Kidney tubule cell (primary cell): ENCODE data around the gene S100A12.

ENCODE experiments used
- DNase-seq: peaks from one replicate; pipeline ENCODE4 v3.0.0-alpha.2; 2018; ENCODE audit warnings: low spot score

S100A12 gene

GRCh38 chr1:153367090-153367489 is 8.3 kb downstream of the S100A12 start:
- DNase-seq = no peak

- no peak for DNase-seq
Observed at GRCh38 chr1:153366261-153366660, 9.2 kb downstream of the S100A12 start.

- DNase-seq = no peak
Observed at GRCh38 chr1:153365696-153366095, 9.7 kb downstream of the S100A12 start.

GRCh38 chr1:153364766-153365666 is 10.4 kb downstream of the S100A12 start:
- no peak for DNase-seq

DNA sequence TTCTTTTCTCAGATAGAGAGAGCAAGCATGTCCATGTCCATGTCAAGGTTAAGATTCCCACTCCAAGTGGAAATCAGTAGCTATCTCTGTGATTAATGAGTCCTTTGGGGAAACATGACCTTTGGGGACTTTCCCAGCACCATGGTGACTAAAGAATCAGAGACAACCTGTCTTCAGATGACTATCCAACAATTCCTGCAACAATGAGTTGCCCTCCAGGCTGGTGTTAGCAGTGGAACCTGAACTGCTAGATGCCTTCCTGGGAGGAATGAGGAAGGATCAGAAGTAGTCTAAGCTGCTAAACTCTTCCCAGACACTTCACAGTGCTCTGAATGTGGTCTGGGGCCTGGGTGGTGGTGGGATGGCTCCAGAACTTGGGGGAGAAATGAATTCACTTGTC is 11.3 kb downstream of the S100A12 start:
- peak; percentile 68 for DNase-seq

DNA sequence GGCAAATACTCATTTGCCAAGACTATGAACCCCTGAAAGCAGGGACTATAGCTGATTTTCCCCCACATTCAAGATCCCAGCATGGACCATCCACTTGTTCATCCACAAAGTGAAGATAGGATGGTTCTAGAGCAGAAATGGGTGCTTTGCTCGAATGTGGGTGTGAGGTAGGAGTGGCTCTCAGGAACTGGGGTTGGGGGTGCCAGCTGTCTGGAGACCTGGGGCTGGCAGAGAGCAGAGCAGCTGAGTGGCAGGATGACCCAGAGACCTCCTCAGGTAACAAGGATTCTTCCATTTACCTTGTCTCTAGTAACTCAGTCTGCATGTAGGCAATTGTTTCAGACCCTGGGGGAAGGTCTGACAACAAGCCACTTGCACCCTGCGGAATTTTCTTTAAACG is 11.8 kb downstream of the S100A12 start:
- DNase-seq = no peak

DNA sequence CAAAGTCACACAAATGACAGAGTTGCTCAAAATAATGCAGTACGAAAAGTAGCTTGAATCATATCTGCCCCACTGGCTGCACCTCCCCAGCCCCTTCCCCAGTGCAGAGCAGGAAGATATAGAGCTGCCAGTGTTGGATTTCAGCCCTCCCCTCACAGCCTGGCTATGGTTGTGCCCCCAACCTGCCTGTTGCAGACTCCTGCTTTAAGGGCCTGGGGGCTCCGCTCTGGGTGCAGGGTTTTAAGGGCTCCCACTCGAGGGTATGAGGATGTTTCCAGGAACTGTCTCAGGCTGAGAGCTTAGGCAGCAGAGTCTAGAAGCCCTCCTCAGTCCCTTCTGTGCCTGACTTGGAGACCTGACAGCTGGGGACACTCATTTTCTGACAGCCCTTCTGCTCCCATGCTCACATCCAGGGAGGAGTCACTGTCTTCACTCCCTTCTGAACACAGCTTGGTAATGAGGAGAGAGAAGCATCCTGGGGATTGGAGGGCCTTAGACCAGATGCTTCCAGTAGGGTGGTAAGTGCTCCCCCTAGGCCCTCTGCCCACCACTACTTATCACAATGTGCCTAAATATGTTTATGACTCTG is 13.1 kb downstream of the S100A12 start:
- no peak for DNase-seq

DNA sequence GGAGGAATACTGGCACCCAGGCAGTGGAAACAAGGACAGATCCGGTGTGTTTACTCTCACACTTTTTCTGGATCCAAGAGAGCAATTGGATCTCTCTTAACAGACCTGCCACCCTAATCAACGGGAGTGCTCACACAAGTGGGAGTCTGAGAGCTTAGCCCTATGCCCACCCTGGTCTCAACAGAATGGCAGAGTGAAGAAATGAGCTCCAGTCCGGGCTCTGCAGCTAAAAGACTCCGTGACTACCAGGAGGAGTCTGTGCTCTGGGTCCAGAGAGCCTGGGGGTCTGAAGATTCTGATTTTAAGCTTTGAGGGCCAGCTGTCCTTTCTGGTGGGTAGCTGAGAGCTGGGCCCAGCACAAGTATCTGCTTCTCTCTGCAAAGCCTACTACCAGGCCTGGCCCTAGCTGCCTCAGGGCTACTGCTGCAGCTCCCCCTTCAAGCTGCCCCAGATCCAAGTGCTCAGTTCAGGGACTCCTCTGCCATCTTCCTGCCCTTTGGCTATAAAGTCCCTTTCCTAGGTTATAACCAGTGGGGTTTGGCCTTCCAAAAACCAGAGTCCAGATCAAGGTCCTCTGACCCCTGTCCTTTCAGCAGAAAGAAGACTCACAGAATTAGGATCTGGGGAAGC is 13.8 kb downstream of the S100A12 start:
- DNase-seq = no peak

DNA sequence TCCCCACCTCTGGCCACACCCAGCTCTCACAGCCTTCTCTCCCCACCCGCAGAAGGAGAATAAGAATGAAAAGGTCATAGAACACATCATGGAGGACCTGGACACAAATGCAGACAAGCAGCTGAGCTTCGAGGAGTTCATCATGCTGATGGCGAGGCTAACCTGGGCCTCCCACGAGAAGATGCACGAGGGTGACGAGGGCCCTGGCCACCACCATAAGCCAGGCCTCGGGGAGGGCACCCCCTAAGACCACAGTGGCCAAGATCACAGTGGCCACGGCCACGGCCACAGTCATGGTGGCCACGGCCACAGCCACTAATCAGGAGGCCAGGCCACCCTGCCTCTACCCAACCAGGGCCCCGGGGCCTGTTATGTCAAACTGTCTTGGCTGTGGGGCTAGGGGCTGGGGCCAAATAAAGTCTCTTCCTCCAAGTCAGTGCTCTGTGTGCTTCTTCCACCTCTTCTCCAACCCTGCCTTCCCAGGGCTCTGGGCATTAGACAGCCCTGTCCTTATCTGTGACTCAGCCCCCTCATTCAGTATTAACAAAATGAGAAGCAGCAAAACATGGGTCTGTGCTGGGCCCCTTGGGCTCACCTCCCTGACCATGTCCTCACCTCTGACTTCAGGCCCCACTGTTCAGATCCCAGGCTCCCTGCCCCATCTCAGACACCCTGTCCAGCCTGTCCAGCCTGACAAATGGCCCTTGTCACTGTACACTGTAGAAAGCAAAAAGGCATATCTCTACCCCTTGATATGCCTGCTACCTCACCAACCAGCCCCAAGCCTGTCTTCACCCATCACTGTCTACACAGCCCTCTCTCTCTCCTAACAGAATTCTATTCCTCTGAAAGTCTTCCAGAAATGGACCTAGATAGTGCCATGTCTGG is 14.6 kb downstream of the S100A12 start:
- DNase-seq = no peak

GRCh38 chr1:153360190-153360589 is 15.2 kb downstream of the S100A12 start:
- peak; percentile 13 for DNase-seq

DNA sequence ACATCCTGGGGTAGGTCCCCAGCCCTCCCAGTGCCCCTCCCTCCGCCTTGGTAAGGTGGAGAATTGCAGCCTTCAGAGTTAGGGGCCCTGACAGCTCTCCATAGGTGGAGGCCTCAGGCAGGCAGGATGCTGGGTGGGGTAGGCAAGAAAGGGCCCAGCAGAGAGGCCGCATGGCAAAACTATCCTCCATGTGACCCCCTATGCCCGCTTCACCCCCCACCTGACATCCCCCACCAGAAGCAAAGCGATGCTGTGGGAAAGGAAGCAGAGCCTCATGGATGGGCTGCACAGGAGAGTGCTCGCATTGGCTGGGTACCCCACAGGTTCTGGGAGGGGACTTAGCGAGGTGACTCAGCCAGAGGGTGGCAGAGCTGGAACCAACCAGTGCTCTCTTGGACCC is 16.2 kb downstream of the S100A12 start:
- no peak for DNase-seq

- no peak for DNase-seq
Observed at GRCh38 chr1:153358691-153358975, 16.8 kb downstream of the S100A12 start.

- DNase-seq = no peak
Observed at GRCh38 chr1:153357853-153358690, 17.3 kb downstream of the S100A12 start, which contains the start of gene S100A9. Gene S100A9, plus strand, starts transcription at chr1:153357854. Its CDS starts 430 bp downstream, at chr1:153358284.

GRCh38 chr1:153357076-153357852 is 18.2 kb downstream of the S100A12 start:
- peak; percentile 9 for DNase-seq

DNA sequence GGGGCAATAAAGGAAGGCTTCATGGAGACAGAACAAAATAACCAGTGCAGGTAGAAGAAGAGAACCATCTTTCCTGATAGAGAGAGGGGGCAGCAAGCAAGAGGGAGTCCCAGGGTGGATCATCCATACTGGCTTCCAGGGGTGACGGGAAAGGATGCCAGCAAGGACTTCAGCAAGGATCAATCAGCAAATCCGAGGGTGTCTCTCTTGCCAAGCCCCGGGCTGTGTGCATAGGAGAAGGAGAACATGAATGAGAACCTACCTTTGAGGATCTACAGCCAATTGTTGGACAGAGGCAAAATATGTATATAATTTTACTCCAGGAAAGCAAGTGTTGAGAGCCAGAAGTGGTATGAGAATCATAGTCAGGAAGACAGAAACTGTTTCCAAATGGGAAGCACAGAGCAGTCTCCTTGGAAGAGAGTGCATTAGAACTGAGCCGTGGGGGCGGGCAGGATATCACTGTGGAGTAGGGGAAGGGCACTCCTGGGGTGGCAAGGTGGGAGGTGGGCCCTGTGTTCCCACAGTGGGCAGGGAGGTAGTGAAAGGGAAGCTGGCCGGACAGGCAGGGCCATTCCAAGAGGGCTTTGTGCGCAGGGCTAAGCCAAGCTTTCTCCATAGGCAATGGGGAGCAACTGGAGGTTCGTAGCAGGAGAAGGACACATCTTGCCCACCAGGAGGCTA is 18.9 kb downstream of the S100A12 start:
- no peak for DNase-seq

DNA sequence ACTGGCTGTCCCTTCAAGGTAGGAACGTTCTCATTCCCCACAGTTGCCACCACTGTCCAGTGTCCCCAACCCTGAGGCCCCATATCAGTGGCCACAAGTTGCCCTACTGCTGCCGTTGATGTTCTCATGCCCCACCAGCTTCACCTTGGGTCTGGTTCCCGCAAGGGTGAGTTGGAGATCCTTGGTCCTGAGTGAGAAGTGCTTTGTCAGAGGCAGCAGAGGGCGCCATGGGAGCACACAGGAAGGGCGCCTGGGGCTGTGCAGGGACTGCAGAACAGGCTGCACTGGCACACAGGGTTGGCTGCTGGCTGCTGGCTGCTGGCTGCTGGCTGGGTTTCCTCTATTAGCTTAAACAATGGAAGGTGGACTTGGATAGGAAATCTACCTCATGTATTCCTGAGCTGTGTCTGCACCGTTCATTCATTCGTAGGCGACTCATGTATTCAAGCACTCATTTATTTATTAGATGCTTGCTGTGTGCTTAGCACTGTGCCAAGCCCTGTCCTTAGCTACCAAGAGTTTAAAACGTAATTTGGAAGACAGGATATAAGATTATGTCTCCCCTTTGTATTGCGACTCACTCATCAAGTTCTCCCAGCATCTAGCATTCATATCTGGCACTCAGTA is 19.9 kb downstream of the S100A12 start:
- DNase-seq = peak; percentile 73

- DNase-seq = no peak
Observed at GRCh38 chr1:153354515-153355193, 20.8 kb downstream of the S100A12 start.

DNA sequence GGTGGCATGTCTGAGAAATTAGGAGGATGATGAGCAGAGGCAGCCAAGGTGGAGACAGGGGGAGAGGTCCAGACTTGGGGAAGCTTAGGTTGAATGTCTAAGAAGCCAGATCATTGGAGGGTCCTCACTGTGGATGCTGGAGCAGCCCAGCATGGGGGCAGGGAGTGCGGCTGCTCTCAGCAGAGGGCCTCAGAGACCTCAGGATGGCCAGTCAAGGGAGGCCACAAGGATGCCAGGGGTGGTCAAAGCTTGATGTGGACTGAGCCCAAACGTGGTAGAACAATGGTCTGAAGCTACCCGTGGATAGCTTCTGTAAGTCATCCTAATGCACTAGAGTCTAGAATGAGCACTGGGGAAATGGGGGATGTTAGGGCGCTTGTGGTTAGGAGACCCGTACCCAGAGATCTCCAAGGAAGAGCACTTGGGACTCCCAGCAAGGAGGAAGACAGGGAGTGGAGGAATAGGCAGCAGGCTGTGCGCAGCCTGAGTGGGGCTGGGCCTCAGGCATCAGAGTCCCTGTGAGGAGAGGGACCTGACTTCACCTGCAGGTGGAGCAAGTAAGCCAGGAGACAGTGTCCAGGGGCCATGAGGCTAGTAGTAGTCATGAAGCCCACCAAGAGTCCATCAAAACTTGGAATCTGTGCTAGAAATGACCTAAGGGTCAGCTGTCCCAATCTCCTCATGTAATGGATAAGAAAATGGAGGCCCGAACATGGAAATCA is 22.0 kb downstream of the S100A12 start:
- DNase-seq = peak; percentile 10
